GM19452 (cell line): ENCODE results near the gene TRAF3IP3.

Experiments used
- ATAC-seq: cut with Tn5 transposase; IDR thresholded peaks from one replicate; pipeline ENCODE4 v1.9.1; 2021; ENCODE audit not compliant: unreplicated experiment

The TRAF3IP3 gene

DNA sequence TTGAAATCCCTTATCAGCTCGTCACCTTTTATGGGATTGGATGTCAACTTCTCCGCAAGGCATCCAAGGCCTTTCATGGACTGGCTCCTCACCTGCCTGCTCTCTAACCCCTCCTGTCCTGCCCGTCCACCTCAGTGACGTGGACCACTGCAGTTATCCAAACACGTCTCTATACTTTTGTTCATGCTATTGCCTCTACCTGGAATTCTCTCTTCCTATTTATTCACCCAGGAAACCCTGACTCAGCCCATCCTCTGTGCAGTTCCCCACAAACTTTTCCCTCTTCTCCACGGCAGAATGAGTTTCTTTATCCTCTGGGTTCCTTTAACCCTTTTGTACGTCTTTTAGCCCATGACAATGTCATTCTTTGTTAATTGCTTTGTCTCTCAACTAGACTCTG is 66.9 kb downstream of the TRAF3IP3 start:
- ATAC-seq: no peak

DNA sequence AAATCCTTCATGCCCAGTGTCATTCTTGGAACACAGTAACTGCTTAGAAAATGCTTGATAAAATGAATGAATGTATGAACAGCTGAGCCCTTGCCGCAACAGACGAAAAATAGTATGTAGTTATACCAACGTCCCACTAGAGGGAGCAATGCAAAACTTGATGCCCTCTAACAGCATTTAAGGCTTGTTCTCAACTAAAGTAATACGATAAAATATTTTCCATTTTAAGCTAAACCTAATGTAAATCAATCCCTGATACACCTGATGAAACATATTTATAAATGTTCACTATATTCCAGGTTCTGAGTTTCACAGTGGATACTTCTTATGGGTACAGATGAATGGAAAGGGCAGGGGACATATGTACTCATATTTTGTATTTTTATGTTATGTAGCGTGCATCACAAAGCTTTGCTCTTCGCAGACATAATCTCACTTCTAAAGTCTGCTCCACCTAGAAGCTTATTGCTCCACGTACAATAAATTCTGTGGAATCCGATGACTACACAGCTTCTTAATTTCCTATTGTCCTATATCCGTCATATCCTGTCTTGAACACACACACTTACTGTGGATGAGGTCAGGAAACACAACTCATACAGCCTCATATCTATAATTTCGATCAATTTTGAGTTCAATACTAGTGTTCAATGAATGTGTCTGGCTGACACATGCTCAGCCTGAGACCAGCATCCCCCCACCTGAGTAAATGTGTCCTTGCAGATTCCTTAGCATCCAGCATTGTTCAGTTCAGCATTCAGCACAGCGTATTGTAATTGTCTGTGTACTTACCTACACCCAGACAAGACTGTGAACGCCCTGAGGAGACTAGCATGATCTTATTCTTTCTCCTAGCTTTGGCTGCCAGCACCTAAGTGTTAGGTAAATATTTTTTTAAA is 67.5 kb downstream of the TRAF3IP3 start:
- peak; percentile 44 for ATAC-seq

DNA sequence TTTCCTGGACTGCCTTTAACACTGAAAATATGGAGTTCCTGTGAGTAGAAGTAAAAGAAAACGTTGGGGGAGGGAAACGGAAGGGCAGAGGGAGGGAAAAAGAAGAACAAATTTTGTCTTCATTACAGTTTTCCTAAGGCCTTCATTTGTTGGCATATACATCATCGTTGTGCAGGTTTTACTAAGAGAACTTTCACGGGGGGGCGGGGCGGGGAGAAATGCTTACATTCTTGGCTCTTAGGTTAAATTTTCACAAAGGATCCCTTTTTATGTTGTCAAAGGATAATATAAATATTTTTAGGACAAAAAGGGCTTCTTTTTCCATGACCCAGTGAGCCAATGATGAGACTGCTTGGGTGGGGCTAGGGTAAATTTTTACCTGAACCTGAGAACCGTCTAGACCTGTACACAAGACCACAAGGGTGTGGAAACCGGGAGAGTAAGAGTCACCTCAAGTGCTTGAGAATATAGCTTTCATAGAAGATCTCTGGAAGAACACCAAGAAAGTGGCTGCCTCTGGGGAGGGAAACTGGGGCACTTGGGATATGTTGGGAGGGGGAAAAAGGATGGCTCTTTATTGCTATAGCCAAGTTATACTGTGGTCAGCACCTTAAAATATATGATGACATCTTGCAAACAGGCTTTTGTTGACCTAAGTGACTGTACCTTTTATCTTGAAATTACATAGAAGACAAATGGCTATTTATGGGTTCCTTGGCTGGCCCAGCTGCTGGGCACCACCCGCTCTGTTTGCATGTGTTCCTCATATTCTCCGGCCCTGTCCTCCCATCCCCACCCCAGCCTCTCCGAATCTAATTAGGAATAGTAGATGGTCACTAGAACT is 70.0 kb downstream of the TRAF3IP3 start:
- ATAC-seq: no peak

GRCh38 chr1:209827384-209828262 is 71.8 kb downstream of the TRAF3IP3 start, which contains the start of gene UTP25:
TSS of gene UTP25 (plus strand) at chr1:209827972. CDS start at chr1:209828064, 92 bp downstream.
- ATAC-seq: peak; percentile 85

DNA sequence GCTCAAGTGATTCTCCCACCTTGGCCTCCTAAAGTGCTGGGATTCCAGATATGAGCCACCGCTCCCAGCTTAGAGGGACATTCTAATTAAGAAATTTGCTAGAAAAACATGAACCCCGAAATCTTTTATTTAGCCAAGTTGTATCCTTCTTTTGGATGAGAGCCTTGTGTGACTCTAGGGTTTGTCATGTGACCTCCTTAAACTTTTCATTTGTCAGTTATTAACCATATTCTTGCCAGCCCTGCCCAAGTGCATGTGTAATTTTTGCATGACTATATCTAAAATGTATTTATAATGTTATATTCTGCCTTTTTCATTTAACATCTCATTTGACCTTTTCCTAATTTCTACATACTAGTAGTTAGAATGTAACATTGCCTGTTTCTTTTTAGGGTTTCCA is 73.9 kb downstream of the TRAF3IP3 start:
- no peak for ATAC-seq

DNA sequence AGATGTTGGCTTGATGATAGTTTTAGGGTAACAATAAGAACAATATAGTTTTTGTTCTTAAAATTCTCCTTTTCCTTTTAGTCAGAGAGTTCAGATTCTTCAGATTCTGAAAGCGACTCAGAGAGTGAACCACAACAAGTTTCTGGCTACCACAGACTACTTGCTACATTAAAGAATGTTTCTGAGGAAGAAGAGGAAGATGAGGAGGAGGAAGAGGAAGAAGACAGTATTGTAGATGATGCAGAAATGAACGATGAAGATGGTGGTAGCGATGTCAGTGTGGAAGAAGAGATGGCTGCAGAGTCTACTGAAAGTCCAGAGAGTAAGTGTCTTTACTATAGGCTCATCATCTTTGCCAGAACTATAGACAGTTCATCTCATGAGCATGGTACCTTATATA is 74.9 kb downstream of the TRAF3IP3 start:
- no peak for ATAC-seq

- ATAC-seq: no peak
These were observed 75.8 kb downstream of the TRAF3IP3 start for GRCh38 chr1:209831615-209832014.
